ENCODE data around the gene ARFGAP3. TPM values are rescaled to one million over a fixed set of nuclear protein-coding genes. Genes with fewer than 3 reads are reported as not detected.

Gene ARFGAP3
- total RNA-seq, 1 donor from 2014 or later = 59.5 TPM

DNA sequence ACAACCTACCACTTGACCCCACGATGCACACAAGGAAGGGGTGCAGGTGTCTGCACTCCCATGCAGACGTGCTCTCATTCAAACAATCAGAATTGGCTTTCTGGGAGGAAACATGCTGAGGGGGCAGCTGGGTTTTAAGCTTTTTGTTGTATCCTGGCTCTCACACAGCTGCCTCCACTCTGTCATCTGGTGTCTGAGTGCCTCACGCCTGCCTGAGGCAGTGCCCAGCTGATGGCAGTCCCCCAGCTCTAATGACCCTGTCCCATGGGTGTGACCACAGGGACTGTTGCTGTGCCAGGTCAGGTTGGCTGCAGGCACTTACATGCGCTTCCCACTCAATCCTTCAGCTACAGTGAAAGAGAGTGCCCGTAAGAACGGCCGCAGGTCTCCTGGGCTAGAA lies 53.7 kb downstream of the ARFGAP3 start:
- no peaks in the 10 kb centered on the region for H3K27me3 ChIP-seq (ENCODE audit: insufficient read depth, low read length)
- Mint-ChIP-seq H3K4me3 (ENCODE audit: unreplicated experiment) (no peak overlapping the region), H3K27me3 (ENCODE audit: low read depth, unreplicated experiment) (no peaks in the 10 kb centered on the region), H3K4me1 (ENCODE audit: low read depth, unreplicated experiment) (peaks cover 10% of the 10 kb centered on the region), H3K9me3 (ENCODE audit: unreplicated experiment) (no peaks in the 10 kb centered on the region), H3K27ac (ENCODE audit: unreplicated experiment) (no peak overlapping the region), H3K36me3 (ENCODE audit: low read depth, unreplicated experiment) (peaks cover 25% of the 10 kb centered on the region)
- H3K9ac ChIP-seq (ENCODE audit: low read length) = no peak overlapping the region
- peaks cover 9% of the 10 kb centered on the region for H3K4me1 ChIP-seq (ENCODE audit: insufficient read depth, low read length)
- H4K20me1 ChIP-seq (ENCODE audit: insufficient read depth, low read length) = peaks cover 52% of the 10 kb centered on the region
- no peak overlapping the region for H3K4me2 ChIP-seq (ENCODE audit: low read length)
- no peak overlapping the region for H3K4me3 ChIP-seq (ENCODE audit: insufficient read depth, low read depth, low read length)
- no peak overlapping the region for H2AFZ ChIP-seq (ENCODE audit: low read depth, low read length)
- no peaks in the 10 kb centered on the region for H3K79me2 ChIP-seq (ENCODE audit: insufficient read depth, low read length)
- DNase-seq (ENCODE audit: low read depth) (no peak), FAIRE-seq (no peak)
- H3K27ac ChIP-seq (ENCODE audit: low read depth, low read length) = no peak overlapping the region
- peaks cover 39% of the 10 kb centered on the region for H3K36me3 ChIP-seq (ENCODE audit: insufficient read depth, low read length)
- TF ChIP-seq, protein P1, sequence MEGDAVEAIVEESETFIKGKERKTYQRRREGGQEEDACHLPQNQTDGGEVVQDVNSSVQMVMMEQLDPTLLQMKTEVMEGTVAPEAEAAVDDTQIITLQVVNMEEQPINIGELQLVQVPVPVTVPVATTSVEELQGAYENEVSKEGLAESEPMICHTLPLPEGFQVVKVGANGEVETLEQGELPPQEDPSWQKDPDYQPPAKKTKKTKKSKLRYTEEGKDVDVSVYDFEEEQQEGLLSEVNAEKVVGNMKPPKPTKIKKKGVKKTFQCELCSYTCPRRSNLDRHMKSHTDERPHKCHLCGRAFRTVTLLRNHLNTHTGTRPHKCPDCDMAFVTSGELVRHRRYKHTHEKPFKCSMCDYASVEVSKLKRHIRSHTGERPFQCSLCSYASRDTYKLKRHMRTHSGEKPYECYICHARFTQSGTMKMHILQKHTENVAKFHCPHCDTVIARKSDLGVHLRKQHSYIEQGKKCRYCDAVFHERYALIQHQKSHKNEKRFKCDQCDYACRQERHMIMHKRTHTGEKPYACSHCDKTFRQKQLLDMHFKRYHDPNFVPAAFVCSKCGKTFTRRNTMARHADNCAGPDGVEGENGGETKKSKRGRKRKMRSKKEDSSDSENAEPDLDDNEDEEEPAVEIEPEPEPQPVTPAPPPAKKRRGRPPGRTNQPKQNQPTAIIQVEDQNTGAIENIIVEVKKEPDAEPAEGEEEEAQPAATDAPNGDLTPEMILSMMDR (IDR thresholded peaks at IDR 0.05; ENCODE audit: insufficient read depth, low read depth, low read length) = no peak
- no peak for TF ChIP-seq EZH2 (IDR thresholded peaks at IDR 0.05; ENCODE audit: insufficient read depth, low read length)
- H3K9me3 ChIP-seq (ENCODE audit: insufficient read depth, low read depth, low read length) = no peaks in the 10 kb centered on the region

DNA sequence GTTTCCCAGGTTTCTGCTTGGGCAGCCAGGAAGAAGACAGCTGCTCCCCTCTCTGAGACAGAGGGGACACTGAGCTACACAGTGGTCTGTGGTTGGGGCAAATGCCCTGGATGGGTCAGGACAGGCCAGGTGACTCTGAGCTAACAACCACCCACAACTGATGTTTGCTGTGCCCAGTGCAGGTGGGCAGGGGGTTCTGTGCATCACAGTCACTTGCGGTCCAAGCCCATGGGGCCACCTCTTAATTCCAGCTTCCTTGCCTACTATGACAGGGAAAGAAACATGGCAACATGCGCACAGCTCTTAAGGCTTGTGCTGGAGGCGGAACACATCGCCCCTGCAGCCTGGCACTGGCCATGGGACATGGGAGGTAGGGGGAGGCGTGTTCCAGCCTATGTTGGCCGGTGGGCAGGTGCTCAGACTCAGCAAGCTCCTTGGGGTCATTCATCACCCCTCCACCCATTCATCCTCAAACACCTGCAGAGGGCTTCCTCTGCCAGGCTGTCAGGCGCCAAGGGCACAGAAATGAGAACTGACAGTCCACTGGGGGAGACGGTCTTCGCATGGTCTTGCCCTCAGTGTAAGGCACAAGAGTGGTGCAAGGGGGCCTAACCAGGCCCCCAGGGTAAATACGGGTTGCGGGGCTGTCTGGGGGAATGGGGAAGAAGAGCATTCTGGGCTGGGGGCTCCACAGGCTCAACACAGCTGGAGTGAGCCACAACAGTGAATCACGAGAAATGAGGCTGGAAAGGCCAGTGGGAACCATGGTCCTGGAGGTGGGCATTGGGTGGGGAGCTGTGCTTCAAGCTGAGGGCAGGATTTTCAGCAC lies 55.6 kb downstream of the ARFGAP3 start:
- no peak for FAIRE-seq
- H3K4me2 ChIP-seq (ENCODE audit: low read length) = no peak overlapping the region
- H3K79me2 ChIP-seq (ENCODE audit: insufficient read depth, low read length) = no peaks in the 10 kb centered on the region
- H3K9me3 ChIP-seq (ENCODE audit: insufficient read depth, low read depth, low read length) = no peaks in the 10 kb centered on the region
- H3K4me1 ChIP-seq (ENCODE audit: insufficient read depth, low read length) = peaks cover 9% of the 10 kb centered on the region
- H3K27ac ChIP-seq (ENCODE audit: low read depth, low read length) = no peak overlapping the region
- no peaks in the 10 kb centered on the region for H3K27me3 ChIP-seq (ENCODE audit: insufficient read depth, low read length)
- peaks cover 47% of the 10 kb centered on the region for H4K20me1 ChIP-seq (ENCODE audit: insufficient read depth, low read length)
- Mint-ChIP-seq H3K4me3 (ENCODE audit: unreplicated experiment) (no peak overlapping the region), H3K36me3 (ENCODE audit: low read depth, unreplicated experiment) (peaks cover 24% of the 10 kb centered on the region), H3K27ac (ENCODE audit: unreplicated experiment) (no peak overlapping the region), H3K27me3 (ENCODE audit: low read depth, unreplicated experiment) (no peaks in the 10 kb centered on the region), H3K4me1 (ENCODE audit: low read depth, unreplicated experiment) (peaks cover 10% of the 10 kb centered on the region), H3K9me3 (ENCODE audit: unreplicated experiment) (no peaks in the 10 kb centered on the region)
- H3K9ac ChIP-seq (ENCODE audit: low read length) = no peak overlapping the region
- no peak for DNase-seq (ENCODE audit: low read depth)
- no peak overlapping the region for H2AFZ ChIP-seq (ENCODE audit: low read depth, low read length)
- H3K4me3 ChIP-seq (ENCODE audit: insufficient read depth, low read depth, low read length) = no peak overlapping the region
- no peak for TF ChIP-seq EZH2 (IDR thresholded peaks at IDR 0.05; ENCODE audit: insufficient read depth, low read length)
- TF ChIP-seq, protein P1 (IDR thresholded peaks at IDR 0.05; ENCODE audit: insufficient read depth, low read depth, low read length) = no peak
- H3K36me3 ChIP-seq (ENCODE audit: insufficient read depth, low read length) = peaks cover 36% of the 10 kb centered on the region
